HG02981 (cell line): Measurements from ENCODE around the gene CIDEC.
"Not testable (repeated sequence)": the region's sequence is repeated elsewhere in the genome, so short reads cannot be mapped to it uniquely, and the experiment has no call there.

Experiments used
- ATAC-seq: cut with Tn5 transposase; IDR thresholded peaks from one replicate; pipeline ENCODE4 v1.9.1; 2021; ENCODE audit warnings: mild to moderate bottlenecking, moderate library complexity; ENCODE audit not compliant: unreplicated experiment

CIDEC gene

DNA sequence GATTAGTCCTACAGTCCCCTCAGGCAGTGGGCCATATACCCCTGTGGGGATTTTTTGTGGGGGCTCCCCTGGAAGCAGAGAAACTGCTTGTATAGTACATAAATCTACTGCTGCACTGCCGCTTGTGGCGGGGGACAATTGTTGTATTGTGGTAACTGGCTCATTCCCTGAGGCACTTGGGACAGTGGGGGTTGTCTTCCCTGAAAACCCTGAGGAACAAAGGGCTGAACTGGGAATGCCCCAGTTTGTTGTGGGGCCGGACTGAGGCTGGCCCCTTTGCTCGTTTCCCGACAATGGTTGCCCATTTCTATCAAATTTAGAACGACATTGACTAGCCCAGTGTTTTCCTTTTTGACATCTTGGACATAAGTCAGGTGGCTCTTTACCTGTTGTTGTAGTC is 28.7 kb downstream of the CIDEC start:
- ATAC-seq, result not testable (repeated sequence)

DNA sequence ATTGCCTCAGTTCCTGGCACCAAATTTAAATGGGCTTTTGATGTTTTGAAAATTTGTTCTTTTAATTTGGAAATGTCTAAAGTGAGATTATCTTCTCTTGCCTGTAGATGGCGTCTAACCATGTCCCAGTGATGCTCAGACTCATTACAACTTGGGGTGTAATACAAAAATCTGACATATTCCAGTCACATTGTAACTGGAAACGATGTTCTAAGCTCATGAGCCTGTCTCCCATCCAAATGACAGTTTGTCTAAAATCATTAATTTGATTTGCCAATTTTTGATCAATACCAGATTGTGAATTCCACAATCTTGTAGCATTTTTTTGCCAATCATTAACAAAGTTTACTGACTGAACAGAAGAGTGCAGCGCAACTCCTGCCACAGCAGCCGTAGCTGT is 31.2 kb downstream of the CIDEC start:
- not testable (repeated sequence) for ATAC-seq

DNA sequence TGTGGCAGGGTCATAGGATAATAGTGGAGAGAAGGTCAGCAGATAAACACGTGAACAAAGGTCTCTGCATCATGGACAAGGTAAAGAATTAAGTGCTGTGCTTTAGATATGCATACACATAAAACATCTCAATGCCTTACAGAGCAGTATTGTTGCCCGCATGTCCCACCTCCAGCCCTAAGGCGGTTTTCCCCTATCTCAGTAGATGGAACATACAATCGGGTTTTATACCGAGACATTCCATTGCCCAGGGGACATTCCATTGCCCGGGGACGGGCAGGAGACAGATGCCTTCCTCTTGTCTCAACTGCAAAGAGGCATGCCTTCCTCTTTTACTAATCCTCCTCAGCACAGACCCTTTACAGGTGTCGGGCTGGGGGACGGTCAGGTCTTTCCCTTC is 32.2 kb downstream of the CIDEC start:
- ATAC-seq, result not testable (repeated sequence)

DNA sequence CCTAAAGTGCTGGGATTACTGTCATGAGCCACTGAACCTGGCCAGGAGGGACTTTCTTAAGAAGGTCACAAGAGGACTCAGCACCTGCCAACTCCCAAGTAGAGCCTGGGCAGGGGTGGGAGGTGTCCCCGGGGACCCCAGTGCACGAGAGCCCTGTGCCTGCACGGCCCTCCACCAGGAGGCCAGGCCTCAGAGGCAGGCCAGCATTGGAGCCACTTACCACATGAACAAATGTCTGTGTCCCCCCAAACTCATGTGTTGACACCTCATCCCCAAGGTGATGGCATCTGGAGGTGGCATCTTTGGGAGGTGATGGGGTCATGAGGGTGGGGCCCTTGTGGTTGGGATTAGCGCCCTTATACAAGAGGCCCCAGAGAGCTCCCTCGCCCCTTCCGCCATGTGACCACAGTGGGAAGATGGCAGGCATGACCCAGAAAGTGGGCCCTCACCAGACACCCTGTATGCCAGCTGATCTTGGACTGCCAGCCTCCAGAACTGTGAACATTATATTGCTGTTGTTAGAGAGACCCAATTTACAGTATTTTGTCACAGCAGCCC is 33.0 kb downstream of the CIDEC start:
- no peak for ATAC-seq

DNA sequence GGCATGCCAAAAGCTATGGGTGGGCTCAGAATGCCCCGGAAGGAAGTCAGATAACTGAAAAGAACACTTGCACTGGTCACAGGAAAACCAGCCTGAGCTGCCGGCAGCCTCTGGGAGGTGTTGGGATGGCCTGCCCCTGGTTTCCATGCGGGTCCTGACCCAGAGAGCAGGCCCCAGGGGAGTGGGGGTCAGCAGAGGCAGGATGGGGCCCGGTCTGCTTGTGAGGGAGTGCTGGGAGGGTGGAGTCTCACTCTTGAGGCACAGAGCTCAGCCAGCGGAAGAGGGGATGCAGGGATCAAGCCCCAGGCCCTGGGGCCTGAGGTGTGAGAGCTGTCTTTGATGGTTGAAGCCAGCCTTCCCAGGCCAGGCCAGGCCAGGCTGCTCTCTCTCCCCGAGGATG is 33.8 kb downstream of the CIDEC start:
- ATAC-seq, result no peak

DNA sequence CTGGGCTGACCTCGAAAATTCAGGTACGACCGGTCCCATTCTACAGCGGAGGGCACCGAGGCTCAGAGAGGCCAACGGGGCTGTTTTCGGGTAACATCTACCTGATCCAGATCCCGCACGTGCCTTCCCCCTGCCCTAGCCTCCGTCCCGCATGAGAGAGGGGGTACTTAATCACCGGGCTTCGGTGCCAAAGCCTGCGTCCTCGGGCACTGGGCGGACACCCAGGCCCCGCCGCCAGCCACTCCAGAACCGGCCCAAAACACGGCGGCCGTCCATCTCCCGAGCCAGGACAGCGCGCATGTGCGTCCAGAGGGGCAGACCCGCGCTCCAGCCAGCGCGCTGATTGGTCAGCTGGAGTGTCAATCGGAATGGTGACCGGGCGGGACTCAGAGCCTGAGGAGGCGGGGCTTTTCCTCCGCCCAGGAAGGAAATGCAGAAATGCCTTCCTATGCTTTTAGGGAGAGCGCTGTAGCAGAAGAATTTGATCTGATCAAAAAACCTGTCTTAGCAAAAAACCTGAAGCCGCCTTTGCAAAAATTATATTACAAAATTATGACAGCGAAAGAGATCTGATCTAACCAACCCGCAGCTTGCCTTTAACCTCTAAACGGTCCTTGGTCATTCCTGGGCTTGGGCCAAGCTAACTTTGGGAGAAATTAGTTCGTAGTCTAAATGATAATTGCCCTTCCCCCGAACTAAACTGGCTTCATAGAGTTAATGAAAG is 36.2 kb downstream of the CIDEC start, which contains the start of gene RPUSD3:
TSS of gene RPUSD3 (minus strand) at position 294 of the 724 bp plus-strand sequence. CDS start at position 276, 18 bp downstream.
- peak; percentile 97 for ATAC-seq

DNA sequence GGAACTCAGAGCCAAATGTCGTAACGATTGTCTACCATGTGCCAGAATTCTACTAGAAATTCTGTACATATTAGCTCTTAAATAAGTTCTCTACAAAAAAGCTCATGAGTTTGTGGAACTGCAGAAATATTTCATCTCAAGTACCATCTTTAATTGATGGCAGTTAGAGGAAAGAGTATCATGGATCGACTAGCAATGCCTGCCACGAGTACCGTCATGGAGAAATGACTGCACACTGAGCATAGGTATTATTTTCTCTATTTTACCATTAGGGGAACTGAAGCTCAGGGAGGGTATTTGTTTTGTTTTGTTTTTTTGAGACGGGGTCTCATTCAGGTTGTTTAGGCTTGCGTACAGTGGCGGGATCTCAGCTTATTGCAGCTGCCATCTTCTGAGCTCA is 39.0 kb downstream of the CIDEC start:
- no peak for ATAC-seq

DNA sequence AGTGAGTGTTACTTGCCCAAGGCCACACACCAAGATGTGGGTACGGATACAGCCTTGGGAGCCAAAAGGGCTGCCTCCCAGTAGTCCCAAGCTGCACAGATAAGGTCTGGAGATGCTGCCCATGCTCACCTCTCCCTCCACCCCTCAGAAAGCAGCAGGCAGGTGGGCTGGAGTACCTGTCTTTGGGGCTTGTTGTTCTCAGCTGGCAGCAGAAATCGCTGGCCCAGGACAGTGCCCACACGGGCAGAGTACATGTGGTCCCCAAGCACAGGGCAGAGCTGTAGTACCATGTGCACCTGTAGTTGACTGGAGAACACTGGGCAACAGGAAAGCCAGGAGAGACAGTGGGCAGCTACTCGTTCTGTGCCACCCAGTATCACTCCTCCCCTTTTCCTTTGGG is 41.2 kb downstream of the CIDEC start:
- ATAC-seq, result no peak

DNA sequence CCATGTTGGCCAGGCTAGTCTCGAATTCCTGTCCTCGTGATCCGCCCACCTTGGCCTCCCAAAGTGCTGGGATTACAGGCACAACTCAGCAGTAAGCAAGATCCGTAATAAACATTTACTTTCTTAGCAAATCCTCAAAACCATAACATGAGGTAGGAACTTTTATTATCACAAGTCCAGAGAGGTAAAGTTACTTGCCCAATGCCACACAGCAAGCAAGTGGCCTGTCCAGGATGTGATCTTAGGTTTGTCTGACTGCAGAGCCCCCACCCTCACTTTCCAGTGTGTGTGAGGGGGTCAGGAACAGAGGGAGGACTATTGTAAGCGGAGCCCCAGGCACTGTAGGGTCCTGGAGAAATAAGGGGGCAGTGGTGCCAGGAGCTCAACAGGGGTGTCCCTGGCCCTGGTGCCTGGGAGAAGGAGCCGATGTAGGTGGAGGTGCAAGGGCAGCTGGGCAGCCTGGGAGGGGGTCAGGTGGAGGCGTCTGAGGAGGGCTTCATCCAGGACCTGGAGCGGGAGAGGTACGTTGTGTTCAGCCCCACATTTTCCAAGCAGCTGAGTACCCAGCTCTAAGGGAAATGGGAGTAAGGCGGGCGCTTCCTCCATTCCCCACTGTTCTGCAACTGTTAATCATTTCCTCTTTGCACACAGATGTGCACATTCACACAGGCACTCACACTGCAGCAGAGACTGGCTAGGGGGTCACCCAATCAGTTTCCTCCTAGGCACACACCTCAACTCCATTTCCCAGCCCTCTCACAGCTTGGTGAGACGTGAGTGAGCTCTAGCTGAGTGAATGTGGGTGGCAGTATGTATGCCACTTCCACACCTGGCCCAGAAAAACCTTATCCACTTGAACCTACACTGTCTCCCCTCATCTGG is 42.1 kb downstream of the CIDEC start:
- ATAC-seq, result no peak

DNA sequence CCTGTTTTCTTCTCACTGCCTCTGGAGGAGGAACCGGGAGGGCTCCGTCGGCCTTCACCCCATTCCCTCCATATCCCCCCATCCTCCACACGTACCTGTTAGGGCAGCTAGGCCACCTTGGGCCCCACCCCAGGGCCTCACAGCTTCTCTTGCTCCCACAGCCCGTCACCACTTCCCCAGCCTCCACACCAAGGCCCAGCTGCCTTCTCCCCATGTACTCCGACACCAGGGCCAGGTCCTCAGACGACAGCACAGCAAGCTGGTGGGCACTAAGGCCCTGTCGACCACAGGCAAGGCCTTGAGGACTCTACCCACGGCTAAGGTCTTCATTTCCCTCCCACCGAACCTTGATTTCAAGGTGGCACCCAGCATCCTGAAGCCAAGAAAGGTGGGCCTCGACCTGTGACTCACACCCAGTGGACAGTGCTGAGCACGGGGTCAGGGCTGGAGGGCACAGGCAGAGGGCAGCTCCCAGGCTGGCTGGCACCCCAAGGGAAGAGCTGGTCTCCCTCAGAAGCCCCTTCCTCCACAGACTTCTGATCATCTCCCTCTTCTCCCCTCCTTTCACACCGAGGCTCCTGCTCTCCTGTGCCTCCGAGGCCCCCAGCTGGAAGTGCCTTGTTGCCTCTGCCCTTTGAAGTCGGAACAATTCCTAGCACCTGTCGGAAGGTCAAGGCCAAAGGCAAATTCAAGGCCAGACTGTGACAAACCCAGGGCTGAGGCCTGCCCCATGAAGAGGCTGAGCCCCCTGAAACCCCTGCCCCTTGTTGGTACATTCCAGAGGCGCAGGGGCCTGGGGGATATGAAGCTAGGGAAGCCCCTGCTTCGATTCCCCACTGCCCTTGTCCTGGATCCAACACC is 45.3 kb downstream of the CIDEC start:
- no peak for ATAC-seq

DNA sequence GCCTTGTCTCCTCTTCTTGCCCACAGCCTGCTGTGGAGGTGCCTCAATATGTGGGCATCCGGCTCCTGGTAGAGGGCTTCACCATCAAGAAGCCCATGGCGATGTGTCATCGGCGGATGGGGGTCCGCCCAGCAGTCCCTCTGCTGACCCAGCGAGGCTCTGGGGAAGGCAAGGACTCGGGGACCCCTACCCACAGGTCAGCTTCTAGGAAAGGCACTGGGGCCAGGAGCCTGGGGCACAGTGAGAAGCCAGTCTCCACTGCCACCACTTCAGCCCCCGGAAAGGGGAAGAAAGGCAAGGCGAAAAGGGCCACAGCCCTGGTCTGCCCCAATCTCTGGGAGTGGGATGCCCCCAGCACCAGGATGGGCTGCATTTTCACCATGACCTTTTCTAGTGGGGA is 47.0 kb downstream of the CIDEC start:
- no peak for ATAC-seq

DNA sequence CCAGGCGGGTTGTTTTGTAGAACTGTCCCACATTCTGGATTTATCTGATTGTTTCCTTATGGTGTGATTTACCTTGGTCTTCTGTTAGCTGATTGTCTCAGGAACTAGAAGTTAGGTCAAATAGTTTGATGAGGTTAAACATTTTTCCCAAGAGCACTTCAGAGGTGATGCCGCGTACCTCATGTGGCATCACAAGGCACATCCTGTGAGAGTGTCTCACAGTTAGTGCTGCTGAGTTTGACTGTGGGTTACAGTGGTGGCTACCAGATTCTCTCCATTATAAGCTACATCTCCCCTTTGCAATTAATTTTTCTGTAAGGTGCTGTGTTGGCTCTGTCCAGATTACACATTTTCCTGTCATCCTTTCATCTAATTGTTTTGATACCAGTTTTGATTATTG is 48.8 kb downstream of the CIDEC start:
- no peak for ATAC-seq

DNA sequence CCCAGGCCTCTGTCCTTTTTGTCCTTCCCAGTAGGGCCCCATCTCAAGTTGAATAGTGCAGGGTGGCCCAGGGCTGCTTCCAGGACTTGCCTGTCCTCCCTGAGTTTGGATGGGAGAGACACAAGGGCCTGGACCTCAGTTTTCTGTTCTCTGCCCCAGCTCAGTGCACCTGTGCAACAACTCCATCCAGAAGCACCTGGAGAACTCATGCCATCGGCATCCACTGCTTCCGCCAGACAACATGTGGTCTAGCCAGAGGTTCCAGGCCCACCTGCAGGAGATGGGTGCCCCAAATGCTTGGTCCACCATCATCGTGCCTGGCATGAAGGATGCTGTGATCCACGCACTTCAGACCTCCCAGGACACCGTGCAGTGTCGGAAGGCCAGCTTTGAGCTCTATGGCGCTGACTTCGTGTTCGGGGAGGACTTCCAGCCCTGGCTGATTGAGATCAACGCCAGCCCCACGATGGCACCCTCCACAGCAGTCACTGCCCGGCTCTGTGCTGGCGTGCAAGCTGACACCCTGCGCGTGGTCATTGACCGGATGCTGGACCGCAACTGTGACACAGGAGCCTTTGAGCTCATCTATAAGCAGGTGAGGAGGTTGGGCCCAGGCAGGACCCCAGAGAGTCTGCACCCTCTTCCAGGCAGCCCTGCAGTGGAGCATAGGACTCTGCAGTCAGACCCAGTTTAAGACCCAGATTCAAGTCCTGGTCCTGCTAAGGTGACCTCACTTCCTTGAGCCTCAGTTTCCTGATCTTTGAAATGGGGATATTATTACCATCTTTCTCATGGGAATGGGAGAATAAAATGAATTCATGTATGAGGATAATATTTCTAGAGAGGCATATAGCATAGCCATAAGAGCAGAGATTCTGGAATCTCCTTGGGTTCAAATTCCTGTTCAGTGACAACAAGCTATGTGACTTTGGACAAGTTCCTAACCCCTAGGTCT is 51.0 kb downstream of the CIDEC start:
- ATAC-seq, result no peak

DNA sequence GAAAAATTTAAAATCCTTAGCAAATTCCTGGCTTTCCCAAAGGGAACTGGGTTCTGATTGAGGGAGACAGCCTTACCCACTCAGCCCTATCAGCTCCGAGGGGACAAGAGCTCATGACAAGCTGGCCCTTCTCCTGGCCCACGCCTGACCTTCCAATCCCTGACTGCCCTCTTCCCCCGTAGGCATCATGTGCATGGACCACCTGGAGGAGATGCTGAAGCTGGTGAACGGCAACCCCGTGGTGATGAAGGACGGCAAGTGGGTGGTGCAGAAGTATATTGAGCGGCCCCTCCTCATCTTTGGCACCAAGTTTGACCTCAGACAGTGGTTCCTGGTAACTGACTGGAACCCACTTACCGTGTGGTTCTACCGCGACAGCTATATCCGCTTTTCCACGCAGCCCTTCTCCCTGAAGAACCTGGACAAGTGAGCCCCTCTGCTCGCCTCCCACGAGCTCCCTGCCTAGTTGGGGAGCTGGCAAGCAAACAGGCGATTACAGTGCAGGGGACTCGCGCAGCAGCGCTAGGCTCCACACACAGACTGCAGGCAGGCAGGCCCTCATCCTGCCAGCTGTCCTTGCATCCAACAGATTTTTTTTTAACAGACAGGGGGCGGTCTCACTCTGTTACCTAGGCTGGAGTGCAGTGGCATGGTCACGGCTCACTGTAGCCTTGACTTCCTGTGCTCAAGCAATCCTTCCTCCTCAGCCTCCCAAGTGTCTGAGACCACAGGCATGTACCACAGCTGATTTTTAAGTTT is 53.1 kb downstream of the CIDEC start:
- ATAC-seq, result no peak

DNA sequence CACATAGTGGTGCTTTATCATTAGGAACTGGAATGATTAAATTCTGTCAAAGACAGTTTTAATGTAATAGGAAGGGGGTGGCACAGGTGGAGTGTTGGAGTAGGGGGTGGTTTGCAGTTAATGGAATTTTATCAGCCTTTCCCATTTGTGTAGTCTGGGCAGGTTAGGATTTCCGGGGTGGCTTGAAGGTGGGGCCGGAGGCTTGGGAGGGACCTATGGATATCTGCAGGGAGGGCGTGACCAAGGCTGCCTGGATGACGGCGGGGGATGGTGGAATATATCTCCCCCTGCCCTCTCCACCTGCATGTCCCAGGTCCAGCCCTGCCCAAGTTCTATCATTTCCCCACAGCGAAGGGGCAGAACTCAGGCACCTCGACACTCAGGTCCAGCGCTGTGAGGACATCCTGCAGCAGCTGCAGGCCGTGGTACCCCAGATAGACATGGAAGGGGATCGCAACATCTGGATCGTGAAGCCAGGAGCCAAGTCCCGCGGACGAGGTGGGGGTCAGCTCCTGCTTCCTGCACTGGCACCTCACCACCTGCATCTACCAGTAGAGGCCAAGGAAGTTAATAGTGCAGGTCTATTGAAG is 54.5 kb downstream of the CIDEC start:
- no peak for ATAC-seq

DNA sequence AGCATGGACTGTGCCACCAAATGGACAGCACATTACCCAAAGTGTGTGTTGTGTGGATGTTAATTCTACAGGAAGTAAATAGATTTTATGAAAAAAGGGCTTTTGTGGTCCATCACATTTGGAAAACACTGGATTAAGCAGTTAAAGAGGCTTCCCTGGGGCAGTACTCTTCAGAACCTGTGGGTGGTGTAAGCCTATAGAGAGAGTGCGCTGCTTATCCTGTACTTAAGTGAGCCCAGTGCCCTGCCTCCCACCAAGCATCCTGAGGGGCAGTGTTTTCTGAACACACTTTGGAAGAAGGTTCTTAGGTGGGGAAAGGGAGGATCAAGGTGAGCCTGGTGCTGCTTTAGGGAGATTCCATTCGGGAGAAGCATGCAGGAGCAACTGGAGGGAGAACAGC is 59.1 kb downstream of the CIDEC start:
- no peak for ATAC-seq

DNA sequence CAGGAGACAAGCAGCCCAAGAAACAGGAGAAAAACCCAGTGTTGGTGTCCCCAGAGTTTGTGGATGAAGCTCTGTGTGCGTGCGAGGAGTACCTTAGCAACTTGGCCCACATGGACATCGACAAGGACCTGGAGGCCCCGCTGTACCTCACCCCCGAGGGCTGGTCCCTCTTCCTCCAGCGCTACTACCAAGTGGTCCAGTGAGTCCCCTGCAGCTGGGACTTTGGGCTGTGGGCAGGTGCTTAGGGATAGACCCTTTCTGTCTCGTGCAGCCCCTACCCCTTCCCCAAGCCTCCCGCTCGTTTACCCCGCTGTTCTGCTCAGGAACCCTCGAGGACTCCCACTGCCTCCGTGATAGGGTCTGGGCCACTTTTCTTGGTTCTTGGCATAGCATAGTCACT is 59.5 kb downstream of the CIDEC start:
- ATAC-seq, result no peak

DNA sequence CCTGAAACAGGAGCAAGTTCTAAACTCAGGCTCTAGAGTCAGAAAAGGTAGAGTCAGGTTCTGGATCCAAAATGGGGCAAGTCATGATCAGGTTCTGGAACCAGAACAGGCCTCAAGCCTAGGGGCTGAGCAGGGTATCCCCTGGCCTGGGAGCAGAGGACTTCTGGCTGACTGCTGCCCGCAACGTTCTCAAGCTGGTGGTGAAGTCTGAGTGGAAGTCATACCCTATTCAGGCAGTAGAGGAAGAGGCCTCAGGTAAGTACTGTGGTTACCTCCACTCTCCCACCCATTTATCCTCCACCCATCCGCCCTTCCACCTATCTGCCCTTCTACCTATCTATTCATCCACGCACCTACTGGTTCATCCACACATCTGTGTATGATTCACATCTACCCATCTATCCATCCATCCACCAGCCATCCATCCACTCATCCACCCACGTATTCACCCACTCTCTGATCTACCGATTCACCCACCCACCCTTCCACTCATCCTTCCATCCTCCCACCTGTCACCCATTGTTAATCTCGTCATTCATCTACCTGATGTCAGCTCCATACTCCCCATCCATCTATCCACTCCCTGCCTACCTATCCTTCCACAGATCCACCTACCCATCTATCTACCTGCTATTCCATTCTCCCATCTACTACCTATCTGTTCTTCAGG is 61.3 kb downstream of the CIDEC start:
- ATAC-seq, result no peak
